ENCODE results near the gene CMPK1.
A peak's percentile ranks its signal among the peaks of the same experiment; 100 is the strongest.

Gene CMPK1

GRCh38 chr1:47399138-47399845 is 65.7 kb downstream of the CMPK1 start:
- DNase-seq = no peak

GRCh38 chr1:47399846-47400155 is 66.2 kb downstream of the CMPK1 start:
- no peak for DNase-seq

- no peak for DNase-seq
Measured at GRCh38 chr1:47401761-47402160, 68.2 kb downstream of the CMPK1 start.

- no peak for DNase-seq
Measured at GRCh38 chr1:47402591-47402990, 69.0 kb downstream of the CMPK1 start.

- DNase-seq = no peak
Measured at GRCh38 chr1:47403321-47403910, 69.8 kb downstream of the CMPK1 start.

- DNase-seq = no peak
Measured at GRCh38 chr1:47405697-47406096, 72.1 kb downstream of the CMPK1 start.

- DNase-seq = no peak
Measured at GRCh38 chr1:47406966-47407365, 73.4 kb downstream of the CMPK1 start.

- DNase-seq = no peak
Measured at GRCh38 chr1:47407481-47407880, 73.9 kb downstream of the CMPK1 start.

- no peak for DNase-seq
Measured at GRCh38 chr1:47409311-47410067, 75.9 kb downstream of the CMPK1 start.

- DNase-seq = no peak
Measured at GRCh38 chr1:47410068-47410455, 76.5 kb downstream of the CMPK1 start.

- no peak for DNase-seq
Measured at GRCh38 chr1:47411436-47411835, 77.8 kb downstream of the CMPK1 start.

GRCh38 chr1:47412437-47412836 is 78.8 kb downstream of the CMPK1 start:
- no peak for DNase-seq

GRCh38 chr1:47415728-47416318 is 82.2 kb downstream of the CMPK1 start, which contains the start of gene FOXE3:
Gene FOXE3 (plus strand): TSS chr1:47416285. CDS start chr1:47416316, 31 bp downstream.
- DNase-seq = no peak

- no peak for DNase-seq
Measured at GRCh38 chr1:47416319-47417169, 83.0 kb downstream of the CMPK1 start.

GRCh38 chr1:47417170-47418044 is 83.8 kb downstream of the CMPK1 start:
- no peak for DNase-seq

- DNase-seq = no peak
Measured at GRCh38 chr1:47418122-47418521, 84.5 kb downstream of the CMPK1 start.

GRCh38 chr1:47418681-47419325 is 85.2 kb downstream of the CMPK1 start:
- no peak for DNase-seq

GRCh38 chr1:47420547-47420946 is 87.0 kb downstream of the CMPK1 start:
- no peak for DNase-seq

- DNase-seq = no peak
Measured at GRCh38 chr1:47423872-47424271, 90.3 kb downstream of the CMPK1 start.

GRCh38 chr1:47424336-47424982 is 90.9 kb downstream of the CMPK1 start:
- DNase-seq = peak; percentile 12

Measured in CD4-positive, alpha-beta T cell treated with Interleukin-21 for 1 hour (primary cell).